Measurements from ENCODE around the gene PRR35.

Gene PRR35

GRCh38 chr16:593807-594206, 33.6 kb downstream of the PRR35 start:
- Histone ChIP-seq H3K27ac (ENCODE audit: low read depth, low read length, poor library complexity, severe bottlenecking) (no peak overlapping the region), H3K9ac (ENCODE audit: low read length) (no peak overlapping the region; the same call in 1 of the 2 replicates), H3K4me2 (ENCODE audit: low read length) (no peak overlapping the region), H3K4me3 (ENCODE audit: low read depth, low read length, poor library complexity, severe bottlenecking) (no peak overlapping the region), H3K79me2 (ENCODE audit: insufficient read depth, low read length) (no peaks in the 10 kb centered on the region), H3K9me2 (ENCODE audit: low read depth, low read length) (no peaks in the 10 kb centered on the region), H3K9me3 (ENCODE audit: low read length) (no peaks in the 10 kb centered on the region), H3K27me3 (ENCODE audit: insufficient read depth, low read length) (no peaks in the 10 kb centered on the region), H3K36me3 (ENCODE audit: insufficient read depth, low read length) (no peaks in the 10 kb centered on the region), H2AFZ (ENCODE audit: low read length) (no peak overlapping the region), H3K4me1 (ENCODE audit: insufficient read depth, low read length, severe bottlenecking) (peaks cover 27% of the 10 kb centered on the region), H4K20me1 (ENCODE audit: insufficient read depth, low read length) (no peaks in the 10 kb centered on the region), H3F3A (ENCODE audit: insufficient read depth, low read length) (no peaks in the 10 kb centered on the region)
- TF ChIP-seq, protein P1, sequence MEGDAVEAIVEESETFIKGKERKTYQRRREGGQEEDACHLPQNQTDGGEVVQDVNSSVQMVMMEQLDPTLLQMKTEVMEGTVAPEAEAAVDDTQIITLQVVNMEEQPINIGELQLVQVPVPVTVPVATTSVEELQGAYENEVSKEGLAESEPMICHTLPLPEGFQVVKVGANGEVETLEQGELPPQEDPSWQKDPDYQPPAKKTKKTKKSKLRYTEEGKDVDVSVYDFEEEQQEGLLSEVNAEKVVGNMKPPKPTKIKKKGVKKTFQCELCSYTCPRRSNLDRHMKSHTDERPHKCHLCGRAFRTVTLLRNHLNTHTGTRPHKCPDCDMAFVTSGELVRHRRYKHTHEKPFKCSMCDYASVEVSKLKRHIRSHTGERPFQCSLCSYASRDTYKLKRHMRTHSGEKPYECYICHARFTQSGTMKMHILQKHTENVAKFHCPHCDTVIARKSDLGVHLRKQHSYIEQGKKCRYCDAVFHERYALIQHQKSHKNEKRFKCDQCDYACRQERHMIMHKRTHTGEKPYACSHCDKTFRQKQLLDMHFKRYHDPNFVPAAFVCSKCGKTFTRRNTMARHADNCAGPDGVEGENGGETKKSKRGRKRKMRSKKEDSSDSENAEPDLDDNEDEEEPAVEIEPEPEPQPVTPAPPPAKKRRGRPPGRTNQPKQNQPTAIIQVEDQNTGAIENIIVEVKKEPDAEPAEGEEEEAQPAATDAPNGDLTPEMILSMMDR (IDR thresholded peaks at IDR 0.05; ENCODE audit: low read length): no peak
- no peak for TF ChIP-seq EZH2 (IDR thresholded peaks at IDR 0.05; ENCODE audit: borderline replicate concordance, low read length)

GRCh38 chr16:595094-595528, 34.9 kb downstream of the PRR35 start:
- H2AFZ ChIP-seq (ENCODE audit: low read length): no peak overlapping the region
- H3K4me3 ChIP-seq (ENCODE audit: low read depth, low read length, poor library complexity, severe bottlenecking): no peak overlapping the region
- peaks cover 27% of the 10 kb centered on the region for H3K4me1 ChIP-seq (ENCODE audit: insufficient read depth, low read length, severe bottlenecking)
- TF ChIP-seq, protein P1 (IDR thresholded peaks at IDR 0.05; ENCODE audit: low read length): no peak
- no peak for TF ChIP-seq EZH2 (IDR thresholded peaks at IDR 0.05; ENCODE audit: borderline replicate concordance, low read length)
- no peaks in the 10 kb centered on the region for H3K9me3 ChIP-seq (ENCODE audit: low read length)
- no peaks in the 10 kb centered on the region for H3K27me3 ChIP-seq (ENCODE audit: insufficient read depth, low read length)
- H4K20me1 ChIP-seq (ENCODE audit: insufficient read depth, low read length): no peaks in the 10 kb centered on the region
- H3F3A ChIP-seq (ENCODE audit: insufficient read depth, low read length): no peaks in the 10 kb centered on the region
- H3K27ac ChIP-seq (ENCODE audit: low read depth, low read length, poor library complexity, severe bottlenecking): no peak overlapping the region
- H3K9me2 ChIP-seq (ENCODE audit: low read depth, low read length): no peaks in the 10 kb centered on the region
- no peaks in the 10 kb centered on the region for H3K79me2 ChIP-seq (ENCODE audit: insufficient read depth, low read length)
- H3K4me2 ChIP-seq (ENCODE audit: low read length): no peak overlapping the region
- no peaks in the 10 kb centered on the region for H3K36me3 ChIP-seq (ENCODE audit: insufficient read depth, low read length)
- H3K9ac ChIP-seq (ENCODE audit: low read length): no peak overlapping the region

- no peak overlapping the region for H3K4me3 ChIP-seq (ENCODE audit: low read depth, low read length, poor library complexity, severe bottlenecking)
- no peaks in the 10 kb centered on the region for H3F3A ChIP-seq (ENCODE audit: insufficient read depth, low read length)
- H3K36me3 ChIP-seq (ENCODE audit: insufficient read depth, low read length): peaks cover under 1% of the 10 kb centered on the region; the same call in 1 of the 2 replicates
- H4K20me1 ChIP-seq (ENCODE audit: insufficient read depth, low read length): no peaks in the 10 kb centered on the region
- TF ChIP-seq, protein P1 (IDR thresholded peaks at IDR 0.05; ENCODE audit: low read length): no peak
- no peak for TF ChIP-seq EZH2 (IDR thresholded peaks at IDR 0.05; ENCODE audit: borderline replicate concordance, low read length)
- no peaks in the 10 kb centered on the region for H3K9me2 ChIP-seq (ENCODE audit: low read depth, low read length)
- no peak overlapping the region for H3K27ac ChIP-seq (ENCODE audit: low read depth, low read length, poor library complexity, severe bottlenecking)
- H3K4me2 ChIP-seq (ENCODE audit: low read length): no peak overlapping the region
- H3K9ac ChIP-seq (ENCODE audit: low read length): no peak overlapping the region
- no peaks in the 10 kb centered on the region for H3K9me3 ChIP-seq (ENCODE audit: low read length)
- no peaks in the 10 kb centered on the region for H3K27me3 ChIP-seq (ENCODE audit: insufficient read depth, low read length)
- no peaks in the 10 kb centered on the region for H3K79me2 ChIP-seq (ENCODE audit: insufficient read depth, low read length)
- H3K4me1 ChIP-seq (ENCODE audit: insufficient read depth, low read length, severe bottlenecking): peaks cover 19% of the 10 kb centered on the region
- H2AFZ ChIP-seq (ENCODE audit: low read length): no peak overlapping the region
Observed at GRCh38 chr16:595942-596735, 35.9 kb downstream of the PRR35 start.

Measured in OCI-LY1 (cell line).